NT2/D1 (cell line): ENCODE data around the gene CRB2.

Source experiments
- DNase-seq: peaks from one replicate; pipeline ENCODE4 v3.0.0-alpha.2; 2011; ENCODE audit warnings: low read depth, low spot score
- H3K27me3 ChIP-seq: 2 replicates; pipeline ENCODE4 v1.6.0; 2011; ENCODE audit warnings: mild to moderate bottlenecking; ENCODE audit not compliant: insufficient read length, insufficient read depth
- H3K36me3 ChIP-seq: 2 replicates; pipeline ENCODE4 v1.6.1; 2011; ENCODE audit warnings: mild to moderate bottlenecking, low read length, mixed read lengths; ENCODE audit not compliant: insufficient read depth, insufficient read length
- H3K4me1 ChIP-seq: 2 replicates; pipeline ENCODE4 v1.5.1; 2011; ENCODE audit not compliant: insufficient read depth, insufficient read length
- H3K4me3 ChIP-seq: 2 replicates; pipeline ENCODE4 v1.5.1; 2011; ENCODE audit warnings: low read depth; ENCODE audit not compliant: insufficient read length
- H3K9ac ChIP-seq: 2 replicates; pipeline ENCODE4 v1.6.0; 2011; ENCODE audit warnings: low read depth; ENCODE audit not compliant: insufficient read length
- H3K9me3 ChIP-seq: 2 replicates; pipeline ENCODE4 v1.5.1; 2011; ENCODE audit warnings: mild to moderate bottlenecking, low read length; ENCODE audit not compliant: insufficient read depth
- SUZ12 ChIP-seq: IDR thresholded peaks from 2 replicates; pipeline ENCODE4 v1.6.1; 2011; ENCODE audit not compliant: insufficient read length, insufficient read depth; ENCODE audit errors: extremely low read depth
- YY1 ChIP-seq: IDR thresholded peaks from 2 replicates; pipeline ENCODE4 v1.6.1; 2011; ENCODE audit not compliant: insufficient read length, insufficient read depth
- ZNF274 ChIP-seq: IDR thresholded peaks from 2 replicates; pipeline ENCODE4 v1.6.1; 2011; ENCODE audit warnings: mild to moderate bottlenecking, low read depth, low read length

The CRB2 gene

DNA sequence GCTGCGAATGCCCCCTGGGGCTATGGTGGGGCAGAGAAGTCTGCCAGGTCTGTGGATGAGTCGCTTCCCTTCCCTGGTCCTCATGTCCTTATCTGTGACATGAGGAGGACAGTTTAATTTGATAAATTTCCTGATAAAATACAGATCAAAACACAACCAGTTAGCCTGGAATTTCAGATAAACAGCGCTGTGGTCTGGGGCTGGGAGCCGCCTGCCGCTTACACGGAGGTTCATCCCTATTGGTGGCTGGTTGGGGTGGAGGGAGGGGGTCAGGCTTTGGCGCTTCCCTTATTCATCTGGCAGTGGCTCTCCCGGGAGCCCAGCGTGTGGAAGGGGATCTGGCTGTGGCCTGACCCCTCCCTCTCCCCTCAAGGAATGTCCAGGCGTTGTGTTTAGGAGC lies 17.9 kb downstream of the CRB2 start:
- TF ChIP-seq YY1 (no peak), ZNF274 (no peak), SUZ12 (no peak)
- DNase-seq: peak; percentile 75
- H3K36me3 ChIP-seq: peaks cover 20% of the 10 kb centered on the region
- H3K27me3 ChIP-seq: no peaks in the 10 kb centered on the region
- no peak overlapping the region for H3K4me3 ChIP-seq
- H3K9me3 ChIP-seq: no peaks in the 10 kb centered on the region
- H3K9ac ChIP-seq: no peak overlapping the region
- H3K4me1 ChIP-seq: peaks cover 37% of the 10 kb centered on the region

- peaks cover 13% of the 10 kb centered on the region for H3K36me3 ChIP-seq
- H3K9me3 ChIP-seq: no peaks in the 10 kb centered on the region
- peaks cover 40% of the 10 kb centered on the region for H3K4me1 ChIP-seq
- no peak for TF ChIP-seq YY1
- no peak for TF ChIP-seq SUZ12
- no peak for TF ChIP-seq ZNF274
- no peak overlapping the region for H3K4me3 ChIP-seq
- H3K9ac ChIP-seq: peak overlapping the region; percentile 33
- no peaks in the 10 kb centered on the region for H3K27me3 ChIP-seq
- DNase-seq: no peak
These were observed 19.6 kb downstream of the CRB2 start for GRCh38 chr9:123375469-123376132.

GRCh38 chr9:123376218-123377071 lies 20.4 kb downstream of the CRB2 start:
- no peaks in the 10 kb centered on the region for H3K27me3 ChIP-seq
- H3K4me1 ChIP-seq: peaks cover 40% of the 10 kb centered on the region
- no peak for DNase-seq
- TF ChIP-seq YY1 (no peak), SUZ12 (no peak), ZNF274 (no peak)
- H3K9me3 ChIP-seq: no peaks in the 10 kb centered on the region
- H3K36me3 ChIP-seq: peaks cover 6% of the 10 kb centered on the region
- no peak overlapping the region for H3K4me3 ChIP-seq
- peak overlapping the region; percentile 33 for H3K9ac ChIP-seq

GRCh38 chr9:123377211-123377971 lies 21.4 kb downstream of the CRB2 start:
- Histone ChIP-seq H3K36me3 (no peaks in the 10 kb centered on the region), H3K9me3 (no peaks in the 10 kb centered on the region), H3K27me3 (no peaks in the 10 kb centered on the region), H3K4me1 (peaks cover 40% of the 10 kb centered on the region), H3K4me3 (no peak overlapping the region), H3K9ac (peak overlapping the region; percentile 12)
- no peak for DNase-seq
- TF ChIP-seq YY1 (no peak), ZNF274 (no peak), SUZ12 (no peak)

DNA sequence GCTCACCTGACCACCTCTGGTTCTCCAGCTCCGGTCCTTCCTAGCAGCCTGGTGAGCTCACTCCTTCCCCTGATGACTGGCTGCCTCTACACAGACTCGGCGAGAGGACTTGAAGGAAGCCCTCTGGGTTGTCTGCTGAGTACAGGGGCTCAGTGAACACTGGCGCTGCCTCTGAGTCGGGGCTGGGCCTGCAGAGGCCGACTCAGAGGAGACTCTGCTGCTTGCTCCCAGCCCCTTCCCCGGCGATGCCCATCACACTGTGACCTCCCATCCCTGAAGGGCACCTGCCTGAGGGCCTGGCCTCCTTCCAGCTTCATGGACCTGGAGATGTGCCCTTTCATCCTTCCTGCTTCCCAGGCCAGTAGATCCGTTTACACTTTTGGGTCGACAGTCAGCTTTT lies 22.0 kb downstream of the CRB2 start:
- no peak overlapping the region for H3K4me3 ChIP-seq
- DNase-seq: no peak
- H3K9ac ChIP-seq: peak overlapping the region; percentile 12
- no peak for TF ChIP-seq SUZ12
- TF ChIP-seq YY1: no peak
- TF ChIP-seq ZNF274: no peak
- no peaks in the 10 kb centered on the region for H3K27me3 ChIP-seq
- H3K4me1 ChIP-seq: peaks cover 40% of the 10 kb centered on the region
- H3K36me3 ChIP-seq: no peaks in the 10 kb centered on the region
- H3K9me3 ChIP-seq: no peaks in the 10 kb centered on the region

GRCh38 chr9:123378956-123379660 lies 23.1 kb downstream of the CRB2 start:
- H3K9me3 ChIP-seq: no peaks in the 10 kb centered on the region
- DNase-seq: no peak
- peaks cover 36% of the 10 kb centered on the region for H3K4me1 ChIP-seq
- H3K36me3 ChIP-seq: no peaks in the 10 kb centered on the region
- TF ChIP-seq SUZ12 (no peak), ZNF274 (no peak), YY1 (no peak)
- H3K27me3 ChIP-seq: no peaks in the 10 kb centered on the region
- H3K9ac ChIP-seq: no peak overlapping the region
- no peak overlapping the region for H3K4me3 ChIP-seq
